Upper lobe of right lung (tissue), 1 donor: ENCODE measurements around the gene RIN1. TPM values are rescaled to one million over a fixed set of nuclear protein-coding genes. Genes with fewer than 3 reads are reported as not detected.
A peak's percentile ranks its signal among the peaks of the same experiment; 100 is the strongest.

ENCODE experiments used
- ATAC-seq: fragments of 200-7000 bp; cut with Tn5 transposase; one replicate; pipeline ENCODE4 v1.9.1; 2020; ENCODE audit warnings: mild to moderate bottlenecking, moderate library complexity
- DNase-seq: peaks from one replicate; pipeline ENCODE4 v3.0.0-alpha.2; 2020
- H3K27ac ChIP-seq: fragments of 200-600 bp; one replicate; pipeline ENCODE4 v1.8.0; 2022
- H3K27me3 ChIP-seq: fragments of 200-600 bp; one replicate; pipeline ENCODE4 v1.8.0; 2022; ENCODE audit warnings: mild to moderate bottlenecking
- H3K36me3 ChIP-seq: fragments of 200-600 bp; one replicate; pipeline ENCODE4 v1.8.0; 2022
- H3K4me1 ChIP-seq: fragments of 200-600 bp; one replicate; pipeline ENCODE4 v1.8.0; 2022
- H3K4me3 ChIP-seq: fragments of 200-600 bp; one replicate; pipeline ENCODE4 v1.8.0; 2022; ENCODE audit warnings: mild to moderate bottlenecking
- H3K9me3 ChIP-seq: fragments of 200-600 bp; one replicate; pipeline ENCODE4 v1.8.0; 2022
- CTCF ChIP-seq: fragments of 200-600 bp; IDR thresholded peaks from one replicate; pipeline ENCODE4 v1.8.0; 2022; ENCODE audit warnings: antibody characterized with exemption
- intact Hi-C: fragments of 100-400 bp; cut with DNase I; formaldehyde crosslinking; loops from one replicate; pipeline ENCODE4 v1.11.0; 2022
- total RNA-seq: library from RNA; stranded (reverse); fragmentation: NEBNext Ultra II Directional; extraction: Animal tissue kit (Norgen Biotek cat#: 25700); gene quantifications from one replicate; pipeline ENCODE4 v1.2.1, GENCODE V29; 2021
- donor health status: DM: no; HTN: yes; CAD: no; lungs with severe emphysema.

Gene RIN1
- total RNA-seq, 1 donor from 2014 or later: 7.4 TPM

- Histone ChIP-seq H3K27me3 (peaks cover 32% of the 10 kb centered on the region), H3K27ac (no peak within 1 kb of the TSS), H3K9me3 (no peaks in the 10 kb centered on the region), H3K36me3 (no peaks in the 10 kb centered on the region), H3K4me1 (peaks cover 22% of the 10 kb centered on the region), H3K4me3 (peak within 1 kb of the TSS; percentile 34)
- DNase-seq (no peak), ATAC-seq (no peak)
- intact Hi-C loops: no loop called here
- TF ChIP-seq CTCF: no peak
These were observed 44.3 kb downstream of the RIN1 start, which contains the start of gene TMEM151A for GRCh38 chr11:66291706-66292542. TMEM151A (plus strand) TSS chr11:66291894; CDS start chr11:66292014, 120 bp downstream.

GRCh38 chr11:66291303-66291705, 44.9 kb downstream of the RIN1 start:
- H3K4me3 ChIP-seq: no peak overlapping the region
- intact Hi-C loops: no loop called here
- no peak for ATAC-seq
- no peaks in the 10 kb centered on the region for H3K36me3 ChIP-seq
- no peak overlapping the region for H3K27ac ChIP-seq
- H3K27me3 ChIP-seq: peaks cover 32% of the 10 kb centered on the region
- no peak for DNase-seq
- H3K4me1 ChIP-seq: peaks cover 22% of the 10 kb centered on the region
- H3K9me3 ChIP-seq: no peaks in the 10 kb centered on the region
- no peak for TF ChIP-seq CTCF

- H3K36me3 ChIP-seq: no peaks in the 10 kb centered on the region
- H3K9me3 ChIP-seq: no peaks in the 10 kb centered on the region
- no peak for TF ChIP-seq CTCF
- intact Hi-C loops: no loop called here
- no peak for DNase-seq
- peaks cover 32% of the 10 kb centered on the region for H3K27me3 ChIP-seq
- H3K4me3 ChIP-seq: peak overlapping the region; percentile 78
- H3K27ac ChIP-seq: no peak overlapping the region
- ATAC-seq: no peak
- peaks cover 22% of the 10 kb centered on the region for H3K4me1 ChIP-seq
These were observed 46.0 kb downstream of the RIN1 start for GRCh38 chr11:66290330-66290621.

- no peak for TF ChIP-seq CTCF
- ATAC-seq (peak; percentile 56), DNase-seq (peak; percentile 90)
- H3K9me3 ChIP-seq: no peaks in the 10 kb centered on the region
- H3K4me3 ChIP-seq: peak overlapping the region; percentile 78
- H3K4me1 ChIP-seq: peaks cover 22% of the 10 kb centered on the region
- no peaks in the 10 kb centered on the region for H3K36me3 ChIP-seq
- peaks cover 32% of the 10 kb centered on the region for H3K27me3 ChIP-seq
- H3K27ac ChIP-seq: peak overlapping the region; percentile 85
- intact Hi-C loops: no loop called here
These were observed 46.5 kb downstream of the RIN1 start for GRCh38 chr11:66289548-66290329.

GRCh38 chr11:66288671-66289547, 47.3 kb downstream of the RIN1 start, which contains the start of gene YIF1A:
YIF1A (minus strand) TSS chr11:66289143; CDS start chr11:66288985, 158 bp downstream.
- H3K9me3 ChIP-seq: no peaks in the 10 kb centered on the region
- H3K27ac ChIP-seq: peak within 1 kb of the TSS; percentile 96
- intact Hi-C loops: no loop called here
- TF ChIP-seq CTCF: peak; percentile 18
- H3K36me3 ChIP-seq: peaks cover 6% of the 10 kb centered on the region
- H3K4me3 ChIP-seq: peak within 1 kb of the TSS; percentile 78
- H3K27me3 ChIP-seq: peaks cover 29% of the 10 kb centered on the region
- ATAC-seq: peak; percentile 96
- H3K4me1 ChIP-seq: peaks cover 22% of the 10 kb centered on the region
- peak; percentile 99 for DNase-seq
